Body of pancreas (tissue), 4 donors: ENCODE measurements around the gene RNPEP.
"Not testable (repeated sequence)": the region's sequence is repeated elsewhere in the genome, so short reads cannot be mapped to it uniquely, and the experiment has no call there.

Source experiments
- POLR2A ChIP-seq, 3 donors: fragments of 450-650 bp; IDR thresholded peaks; one replicate each; pipeline ENCODE4 v1.6.1; 2016; ENCODE audit warnings: antibody characterized with exemption in 3 of 3, mild to moderate bottlenecking in 2 of 3
- TF ChIP-seq, protein P1 (sequence below), 7 experiments: fragments of 450-650 bp in 4 of 7; fragments of 200-600 bp in 3 of 7; sonication (generic) in 3 of 7; IDR thresholded peaks; one replicate each; pipeline ENCODE4 v1.5.1; 2016 to 2019; ENCODE audit warnings: antibody characterized with exemption in 7 of 7

DNA sequence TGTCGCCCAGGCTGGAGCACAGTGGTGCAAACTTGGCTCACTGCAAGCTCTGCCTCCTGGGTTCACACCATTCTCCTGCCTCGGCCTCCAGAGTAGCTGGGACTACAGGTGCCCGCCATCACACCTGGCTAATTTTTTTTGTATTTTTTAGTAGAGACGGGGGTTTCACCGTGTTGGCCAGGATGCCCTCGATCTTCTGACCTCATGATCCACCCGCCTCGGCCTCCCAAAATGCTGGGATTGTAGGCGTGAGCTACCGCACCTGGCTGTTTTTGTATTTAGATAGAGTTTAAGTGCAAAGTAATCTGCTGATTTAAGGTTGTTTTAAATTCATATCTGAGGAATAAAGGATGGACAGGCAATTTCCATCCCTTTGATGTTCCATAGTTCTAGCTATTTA is 20.1 kb upstream of the RNPEP start:
- TF ChIP-seq, protein P1, sequence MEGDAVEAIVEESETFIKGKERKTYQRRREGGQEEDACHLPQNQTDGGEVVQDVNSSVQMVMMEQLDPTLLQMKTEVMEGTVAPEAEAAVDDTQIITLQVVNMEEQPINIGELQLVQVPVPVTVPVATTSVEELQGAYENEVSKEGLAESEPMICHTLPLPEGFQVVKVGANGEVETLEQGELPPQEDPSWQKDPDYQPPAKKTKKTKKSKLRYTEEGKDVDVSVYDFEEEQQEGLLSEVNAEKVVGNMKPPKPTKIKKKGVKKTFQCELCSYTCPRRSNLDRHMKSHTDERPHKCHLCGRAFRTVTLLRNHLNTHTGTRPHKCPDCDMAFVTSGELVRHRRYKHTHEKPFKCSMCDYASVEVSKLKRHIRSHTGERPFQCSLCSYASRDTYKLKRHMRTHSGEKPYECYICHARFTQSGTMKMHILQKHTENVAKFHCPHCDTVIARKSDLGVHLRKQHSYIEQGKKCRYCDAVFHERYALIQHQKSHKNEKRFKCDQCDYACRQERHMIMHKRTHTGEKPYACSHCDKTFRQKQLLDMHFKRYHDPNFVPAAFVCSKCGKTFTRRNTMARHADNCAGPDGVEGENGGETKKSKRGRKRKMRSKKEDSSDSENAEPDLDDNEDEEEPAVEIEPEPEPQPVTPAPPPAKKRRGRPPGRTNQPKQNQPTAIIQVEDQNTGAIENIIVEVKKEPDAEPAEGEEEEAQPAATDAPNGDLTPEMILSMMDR (IDR thresholded peaks at IDR 0.05), result not testable (repeated sequence)
- TF ChIP-seq POLR2A (IDR thresholded peaks at IDR 0.05), result not testable (repeated sequence)
